BLaER1 (cell line): ENCODE data around the gene MALAT1.
"Not testable (repeated sequence)": the region's sequence is repeated elsewhere in the genome, so short reads cannot be mapped to it uniquely, and the experiment has no call there.

Experiments
- H3K27ac ChIP-seq: shearing (Covaris generic); formaldehyde crosslinking; 2 replicates; pipeline ENCODE4 v1.8.1; 2022
- H3K27me3 ChIP-seq: shearing (Covaris generic); formaldehyde crosslinking; 2 replicates; pipeline ENCODE4 v1.8.1; 2022
- H3K36me3 ChIP-seq: shearing (Covaris generic); formaldehyde crosslinking; 2 replicates; pipeline ENCODE4 v1.8.1; 2022
- H3K4me1 ChIP-seq: shearing (Covaris generic); formaldehyde crosslinking; 2 replicates; pipeline ENCODE4 v1.8.1; 2022
- H3K4me2 ChIP-seq: shearing (Covaris generic); formaldehyde crosslinking; 2 replicates; pipeline ENCODE4 v1.8.1; 2022
- H3K4me3 ChIP-seq: shearing (Covaris generic); formaldehyde crosslinking; 2 replicates; pipeline ENCODE4 v1.8.1; 2022
- H3K9ac ChIP-seq: shearing (Covaris generic); formaldehyde crosslinking; 2 replicates; pipeline ENCODE4 v1.8.1; 2022
- H3K9me3 ChIP-seq: shearing (Covaris generic); formaldehyde crosslinking; 2 replicates; pipeline ENCODE4 v1.8.1; 2022
- H4K20me1 ChIP-seq: shearing (Covaris generic); formaldehyde crosslinking; 2 replicates; pipeline ENCODE4 v1.8.1; 2022
- Cebpa-rat ChIP-seq: shearing (Covaris generic); IDR thresholded peaks from 2 replicates; pipeline ENCODE4 v1.8.1; 2022

The MALAT1 gene

GRCh38 chr11:65503949-65504673, 5.3 kb downstream of the MALAT1 start:
- Histone ChIP-seq H3K9me3 (no peaks in the 10 kb centered on the region), H4K20me1 (peaks cover 87% of the 10 kb centered on the region), H3K4me3 (peak overlapping the region; percentile 83), H3K4me1 (peaks cover 50% of the 10 kb centered on the region), H3K9ac (peak overlapping the region; percentile 100), H3K27ac (peak overlapping the region; percentile 100), H3K4me2 (peak overlapping the region; percentile 93), H3K36me3 (peaks cover 68% of the 10 kb centered on the region), H3K27me3 (no peaks in the 10 kb centered on the region)
- no peak for TF ChIP-seq Cebpa-rat

DNA sequence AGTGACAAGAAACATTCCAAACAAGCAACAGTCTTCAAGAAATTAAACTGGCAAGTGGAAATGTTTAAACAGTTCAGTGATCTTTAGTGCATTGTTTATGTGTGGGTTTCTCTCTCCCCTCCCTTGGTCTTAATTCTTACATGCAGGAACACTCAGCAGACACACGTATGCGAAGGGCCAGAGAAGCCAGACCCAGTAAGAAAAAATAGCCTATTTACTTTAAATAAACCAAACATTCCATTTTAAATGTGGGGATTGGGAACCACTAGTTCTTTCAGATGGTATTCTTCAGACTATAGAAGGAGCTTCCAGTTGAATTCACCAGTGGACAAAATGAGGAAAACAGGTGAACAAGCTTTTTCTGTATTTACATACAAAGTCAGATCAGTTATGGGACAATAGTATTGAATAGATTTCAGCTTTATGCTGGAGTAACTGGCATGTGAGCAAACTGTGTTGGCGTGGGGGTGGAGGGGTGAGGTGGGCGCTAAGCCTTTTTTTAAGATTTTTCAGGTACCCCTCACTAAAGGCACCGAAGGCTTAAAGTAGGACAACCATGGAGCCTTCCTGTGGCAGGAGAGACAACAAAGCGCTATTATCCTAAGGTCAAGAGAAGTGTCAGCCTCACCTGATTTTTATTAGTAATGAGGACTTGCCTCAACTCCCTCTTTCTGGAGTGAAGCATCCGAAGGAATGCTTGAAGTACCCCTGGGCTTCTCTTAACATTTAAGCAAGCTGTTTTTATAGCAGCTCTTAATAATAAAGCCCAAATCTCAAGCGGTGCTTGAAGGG, 6.0 kb downstream of the MALAT1 start:
- no peak for TF ChIP-seq Cebpa-rat
- H3K4me3 ChIP-seq = peak overlapping the region; percentile 83
- H3K4me2 ChIP-seq = peak overlapping the region; percentile 93
- H3K4me1 ChIP-seq = peaks cover 58% of the 10 kb centered on the region
- H3K27ac ChIP-seq = peak overlapping the region; percentile 100
- H3K9me3 ChIP-seq = no peaks in the 10 kb centered on the region
- peaks cover 81% of the 10 kb centered on the region for H4K20me1 ChIP-seq
- no peaks in the 10 kb centered on the region for H3K27me3 ChIP-seq
- peak overlapping the region; percentile 100 for H3K9ac ChIP-seq
- peaks cover 68% of the 10 kb centered on the region for H3K36me3 ChIP-seq

GRCh38 chr11:65505466-65506289, 6.8 kb downstream of the MALAT1 start:
- Histone ChIP-seq H3K27ac (peak overlapping the region; percentile 100), H3K4me1 (peaks cover 64% of the 10 kb centered on the region), H3K9ac (peak overlapping the region; percentile 100)

GRCh38 chr11:65506290-65506771, 7.5 kb downstream of the MALAT1 start:
- peak overlapping the region; percentile 100 for H3K27ac ChIP-seq
- H3K4me1 ChIP-seq = peaks cover 64% of the 10 kb centered on the region
- H3K4me3 ChIP-seq = peak overlapping the region; percentile 83
- H3K9me3 ChIP-seq = no peaks in the 10 kb centered on the region
- H3K9ac ChIP-seq = peak overlapping the region; percentile 100
- no peaks in the 10 kb centered on the region for H3K27me3 ChIP-seq
- TF ChIP-seq Cebpa-rat = no peak
- peaks cover 56% of the 10 kb centered on the region for H3K36me3 ChIP-seq
- peak overlapping the region; percentile 93 for H3K4me2 ChIP-seq
- H4K20me1 ChIP-seq = peaks cover 66% of the 10 kb centered on the region

More at GRCh38 chr11:65505466-65506289, 6.8 kb downstream of the MALAT1 start:
- Histone ChIP-seq H3K27me3 (no peaks in the 10 kb centered on the region), H3K9me3 (no peaks in the 10 kb centered on the region), H3K36me3 (peaks cover 63% of the 10 kb centered on the region), H4K20me1 (peaks cover 72% of the 10 kb centered on the region), H3K4me3 (peak overlapping the region; percentile 83), H3K4me2 (peak overlapping the region; percentile 93)
- TF ChIP-seq Cebpa-rat = no peak

- no peaks in the 10 kb centered on the region for H3K27me3 ChIP-seq
- TF ChIP-seq Cebpa-rat = no peak
- peaks cover 50% of the 10 kb centered on the region for H3K36me3 ChIP-seq
- peaks cover 64% of the 10 kb centered on the region for H3K4me1 ChIP-seq
- no peaks in the 10 kb centered on the region for H3K9me3 ChIP-seq
- peak overlapping the region; percentile 100 for H3K9ac ChIP-seq
- H4K20me1 ChIP-seq = peaks cover 60% of the 10 kb centered on the region
- peak overlapping the region; percentile 83 for H3K4me3 ChIP-seq
- peak overlapping the region; percentile 100 for H3K27ac ChIP-seq
- H3K4me2 ChIP-seq = peak overlapping the region; percentile 93
These were observed 8.1 kb downstream of the MALAT1 start for GRCh38 chr11:65506772-65507505.

DNA sequence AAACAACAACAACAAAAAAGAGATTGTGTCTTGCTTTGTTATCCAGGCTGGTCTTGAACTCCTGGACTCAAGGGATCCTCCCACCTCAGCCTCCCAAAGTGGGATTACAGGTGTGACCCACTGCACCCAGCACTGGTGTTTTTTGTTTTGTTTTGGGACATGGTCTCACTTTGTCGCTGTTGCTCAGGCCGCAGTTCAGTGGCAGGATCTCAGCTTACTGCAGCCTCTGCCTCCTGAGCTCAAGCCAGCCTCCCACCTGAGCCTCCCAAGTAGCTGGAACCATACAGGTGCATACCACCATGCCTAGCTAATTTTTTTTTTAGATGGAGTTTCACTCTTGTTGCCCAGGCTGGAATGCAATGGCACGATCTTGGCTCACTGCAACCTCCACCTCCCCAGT, 13.5 kb downstream of the MALAT1 start:
- H3K27me3 ChIP-seq, H3K4me3 ChIP-seq, H3K9ac ChIP-seq, H4K20me1 ChIP-seq, H3K9me3 ChIP-seq, H3K4me2 ChIP-seq, H3K36me3 ChIP-seq, H3K27ac ChIP-seq: not testable (repeated sequence)
- H3K4me1 ChIP-seq = peaks cover 31% of the 10 kb centered on the region

DNA sequence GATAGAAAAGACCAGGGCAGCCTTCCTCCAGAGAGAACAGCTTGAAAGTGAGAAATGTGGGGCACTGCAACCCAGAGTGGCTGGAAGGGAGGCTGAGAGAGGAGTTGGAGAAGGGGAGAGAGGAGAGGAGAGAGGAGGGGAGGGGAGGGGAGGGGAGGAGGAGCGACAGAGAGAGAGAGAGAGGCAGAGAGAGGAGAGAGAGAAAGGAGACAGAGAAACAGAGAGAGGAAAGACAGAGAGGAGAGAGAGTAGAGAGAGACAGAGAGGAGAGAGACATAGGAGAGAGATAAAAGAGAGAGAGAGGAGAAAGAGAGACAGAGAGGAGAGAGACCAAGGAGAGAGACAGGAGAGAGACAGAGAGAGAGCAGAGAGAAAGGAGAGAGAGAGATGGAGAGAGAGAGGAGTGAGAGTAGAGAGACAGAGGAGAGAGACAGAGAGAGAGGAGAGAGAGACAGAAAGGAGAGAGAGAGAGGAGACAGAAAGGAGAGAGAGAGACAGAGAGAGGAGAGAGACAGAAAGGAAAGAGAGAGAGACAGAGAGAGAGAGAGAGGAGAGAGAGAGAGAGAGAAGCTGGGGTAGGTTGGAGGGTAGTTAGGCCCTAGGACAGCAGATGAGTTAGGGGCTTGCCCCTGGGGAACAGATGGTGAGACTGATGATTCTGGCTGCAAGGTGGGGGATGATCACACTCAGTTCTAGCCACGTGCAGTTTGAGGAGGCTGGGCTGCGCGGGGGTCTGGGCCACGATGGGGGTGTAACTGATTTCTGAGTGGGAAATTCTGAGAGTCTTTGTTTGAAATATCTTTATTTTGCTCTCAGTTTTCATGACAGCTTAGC, 17.5 kb downstream of the MALAT1 start:
- Histone ChIP-seq H4K20me1 (no peaks in the 10 kb centered on the region), H3K27ac (no peak overlapping the region), H3K4me1 (peaks cover 12% of the 10 kb centered on the region), H3K9ac (no peak overlapping the region), H3K4me2 (0 out of 2 replicates have a peak overlapping the region, but pooled peaks have one; percentile 5), H3K4me3 (no peak overlapping the region), H3K9me3 (no peaks in the 10 kb centered on the region), H3K27me3 (no peaks in the 10 kb centered on the region), H3K36me3 (no peaks in the 10 kb centered on the region)
- no peak for TF ChIP-seq Cebpa-rat

DNA sequence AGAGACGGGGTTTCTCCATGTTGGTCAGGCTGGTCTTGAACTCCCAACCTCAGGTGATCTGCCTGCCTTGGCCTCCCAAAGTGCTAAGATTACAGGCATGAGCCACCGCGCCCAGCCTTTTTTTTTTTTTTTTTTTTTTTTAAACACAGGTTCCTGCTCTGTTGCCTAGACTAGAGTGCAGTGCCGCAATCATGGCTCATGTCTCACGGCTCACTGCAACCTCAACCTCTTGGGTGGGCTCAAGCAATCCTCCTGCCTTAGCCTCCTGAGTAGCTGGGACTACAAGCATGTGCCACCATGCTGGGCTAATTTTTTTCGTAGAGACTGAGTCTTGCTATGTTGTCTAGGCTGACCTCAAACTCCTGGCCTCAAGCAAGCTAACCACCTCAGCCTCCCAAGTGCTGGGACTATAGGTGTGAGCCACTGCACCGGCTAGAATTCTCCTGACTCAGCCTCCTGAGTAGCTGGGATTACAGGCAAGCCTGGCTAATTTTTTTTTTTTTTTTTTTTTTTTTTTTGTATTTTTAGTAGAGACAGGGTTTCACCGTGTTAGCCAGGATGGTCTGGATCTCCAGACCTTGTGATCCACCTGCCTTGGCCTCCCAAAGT, 20.2 kb downstream of the MALAT1 start:
- H3K27ac ChIP-seq, H3K36me3 ChIP-seq, H3K4me2 ChIP-seq, H3K4me3 ChIP-seq, H4K20me1 ChIP-seq, H3K27me3 ChIP-seq, H3K9ac ChIP-seq, H3K9me3 ChIP-seq: not testable (repeated sequence)
- peaks cover 39% of the 10 kb centered on the region for H3K4me1 ChIP-seq

GRCh38 chr11:65521777-65522521, 23.1 kb downstream of the MALAT1 start:
- not testable (repeated sequence) for H3K9ac ChIP-seq, H3K4me3 ChIP-seq, H3K9me3 ChIP-seq, H3K27me3 ChIP-seq, H3K36me3 ChIP-seq
- Histone ChIP-seq H3K27ac (0 out of 2 replicates have a peak overlapping the region, but pooled peaks have one; percentile 18), H3K4me2 (peak overlapping the region; percentile 95), H4K20me1 (peaks cover 18% of the 10 kb centered on the region), H3K4me1 (peaks cover 60% of the 10 kb centered on the region)

DNA sequence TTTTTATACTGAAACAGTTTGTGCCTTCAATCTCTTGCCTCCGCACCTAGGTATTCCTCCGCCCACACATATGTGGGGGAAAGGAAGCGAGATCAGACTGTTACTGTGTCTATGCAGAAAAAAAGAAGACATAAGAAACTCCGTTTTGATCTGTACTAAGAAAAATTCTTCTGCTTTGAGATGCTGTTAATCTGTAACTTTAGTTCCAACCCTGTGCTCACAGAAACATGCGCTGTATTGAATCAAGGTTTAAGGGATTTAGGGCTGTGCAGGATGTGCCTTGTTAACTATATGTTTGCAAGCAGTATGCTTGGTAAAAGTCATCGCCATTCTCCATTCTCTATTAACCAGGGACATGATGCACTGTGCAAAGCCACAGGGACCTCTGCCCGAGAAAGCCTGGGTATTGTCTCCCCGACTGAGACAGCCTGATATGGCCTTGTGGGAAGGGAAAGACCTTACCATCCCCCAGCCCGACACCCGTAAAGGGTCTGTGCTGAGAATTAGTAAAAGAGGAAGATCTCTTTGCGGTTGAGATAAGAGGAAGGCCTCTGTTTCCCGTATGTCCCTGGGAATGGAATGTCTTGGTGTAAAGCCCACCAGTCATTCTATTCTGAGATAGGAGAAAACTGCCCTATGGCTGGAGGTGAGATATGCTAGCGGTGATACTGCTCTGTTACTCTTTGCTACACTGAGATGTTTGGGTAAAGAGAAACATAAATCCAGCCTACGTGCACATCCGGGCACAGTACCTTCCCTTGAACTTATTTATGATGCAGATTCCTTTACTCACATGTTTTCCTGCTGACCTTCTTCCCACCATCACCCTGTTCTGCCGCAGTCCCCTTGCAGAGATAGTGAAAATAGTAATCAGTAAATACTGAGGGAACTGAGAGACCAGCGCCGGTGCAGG, 24.1 kb downstream of the MALAT1 start:
- H3K27ac ChIP-seq = peak overlapping the region; percentile 62
- H3K36me3 ChIP-seq = peaks cover 20% of the 10 kb centered on the region
- H3K4me2 ChIP-seq = peak overlapping the region; percentile 95
- peaks cover 61% of the 10 kb centered on the region for H3K4me1 ChIP-seq
- peak overlapping the region; percentile 62 for H3K9ac ChIP-seq
- not testable (repeated sequence) for H3K27me3 ChIP-seq, H3K9me3 ChIP-seq
- peaks cover 19% of the 10 kb centered on the region for H4K20me1 ChIP-seq
- H3K4me3 ChIP-seq = peak overlapping the region; percentile 45

DNA sequence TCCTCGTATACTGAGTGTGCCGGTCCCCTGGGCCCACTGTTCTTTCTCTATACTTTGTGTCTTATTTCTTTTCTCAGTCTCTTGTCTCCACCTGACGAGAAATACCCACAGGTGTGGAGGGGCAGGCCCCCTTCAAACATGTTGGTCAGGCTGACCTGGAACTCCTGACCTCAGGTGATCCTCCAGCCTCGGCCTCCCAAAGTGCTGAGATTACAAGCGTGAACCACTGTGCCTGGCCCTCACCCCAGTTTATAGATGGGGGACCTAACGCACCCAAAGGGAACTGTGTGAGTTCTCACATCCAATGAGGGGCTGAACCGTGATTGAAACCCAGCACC, 24.8 kb downstream of the MALAT1 start:
- H3K9me3 ChIP-seq, H3K27me3 ChIP-seq: not testable (repeated sequence)
- peak overlapping the region; percentile 45 for H3K4me3 ChIP-seq
- H4K20me1 ChIP-seq = peaks cover 22% of the 10 kb centered on the region
- H3K9ac ChIP-seq = peak overlapping the region; percentile 62
- H3K4me1 ChIP-seq = peaks cover 61% of the 10 kb centered on the region
- peaks cover 26% of the 10 kb centered on the region for H3K36me3 ChIP-seq
- peak overlapping the region; percentile 95 for H3K4me2 ChIP-seq
- H3K27ac ChIP-seq = peak overlapping the region; percentile 62
